ENCODE results near the gene MRAP2. TPM values are rescaled to one million over a fixed set of nuclear protein-coding genes. Genes with fewer than 3 reads are reported as not detected.
"Not testable (repeated sequence)": the region's sequence is repeated elsewhere in the genome, so short reads cannot be mapped to it uniquely, and the experiment has no call there.

Gene MRAP2
- total RNA-seq, 4 donors from 2014 or later = 0.33 to 1.5 (median 0.50) TPM; not detected in 1

DNA sequence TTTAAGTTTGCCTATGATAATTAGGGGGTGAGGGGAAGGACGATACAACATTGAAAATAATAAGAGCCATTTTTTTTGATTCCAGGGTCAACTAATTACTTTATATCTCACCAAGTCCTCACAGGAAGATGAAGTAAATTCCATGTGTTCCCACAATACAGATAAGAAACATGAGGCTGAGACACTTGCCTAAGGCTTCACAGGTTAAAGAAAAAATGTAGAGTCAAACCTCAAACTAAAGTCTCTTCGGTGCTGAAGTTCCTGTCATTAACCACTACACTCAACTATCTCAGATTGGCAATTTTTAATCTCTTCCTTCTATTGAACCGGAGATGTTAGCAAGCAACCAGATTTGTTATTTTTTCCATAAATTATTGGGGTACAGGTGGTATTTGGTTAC lies 33.0 kb downstream of the MRAP2 start:
- H3K36me3 ChIP-seq = no peaks in the 10 kb centered on the region
- no peaks in the 10 kb centered on the region for H3K9me3 ChIP-seq
- no peaks in the 10 kb centered on the region for H3K27me3 ChIP-seq
- 89 to 92% methylated on average over 3 of the region's 3 CpGs for WGBS, 2 donors
- intact Hi-C loops (cut with DNase I) = no loop called here
- TF ChIP-seq POLR2A (IDR thresholded peaks at IDR 0.05) = no peak
- TF ChIP-seq, protein P1, sequence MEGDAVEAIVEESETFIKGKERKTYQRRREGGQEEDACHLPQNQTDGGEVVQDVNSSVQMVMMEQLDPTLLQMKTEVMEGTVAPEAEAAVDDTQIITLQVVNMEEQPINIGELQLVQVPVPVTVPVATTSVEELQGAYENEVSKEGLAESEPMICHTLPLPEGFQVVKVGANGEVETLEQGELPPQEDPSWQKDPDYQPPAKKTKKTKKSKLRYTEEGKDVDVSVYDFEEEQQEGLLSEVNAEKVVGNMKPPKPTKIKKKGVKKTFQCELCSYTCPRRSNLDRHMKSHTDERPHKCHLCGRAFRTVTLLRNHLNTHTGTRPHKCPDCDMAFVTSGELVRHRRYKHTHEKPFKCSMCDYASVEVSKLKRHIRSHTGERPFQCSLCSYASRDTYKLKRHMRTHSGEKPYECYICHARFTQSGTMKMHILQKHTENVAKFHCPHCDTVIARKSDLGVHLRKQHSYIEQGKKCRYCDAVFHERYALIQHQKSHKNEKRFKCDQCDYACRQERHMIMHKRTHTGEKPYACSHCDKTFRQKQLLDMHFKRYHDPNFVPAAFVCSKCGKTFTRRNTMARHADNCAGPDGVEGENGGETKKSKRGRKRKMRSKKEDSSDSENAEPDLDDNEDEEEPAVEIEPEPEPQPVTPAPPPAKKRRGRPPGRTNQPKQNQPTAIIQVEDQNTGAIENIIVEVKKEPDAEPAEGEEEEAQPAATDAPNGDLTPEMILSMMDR (IDR thresholded peaks at IDR 0.05) = no peak
- H3K4me3 ChIP-seq (replicated peaks in 1 of 3) = no peak overlapping the region
- no peak overlapping the region for H3K27ac ChIP-seq
- no peak for DNase-seq
- H3K4me1 ChIP-seq = no peaks in the 10 kb centered on the region

- intact Hi-C loops (cut with DNase I); H3K27me3 ChIP-seq; DNase-seq; H3K9me3 ChIP-seq; H3K4me1 ChIP-seq; H3K27ac ChIP-seq; H3K4me3 ChIP-seq (replicated peaks in 1 of 3); H3K36me3 ChIP-seq: not testable (repeated sequence)
- WGBS, 2 donors = 92 to 93% methylated on average over 5 of the region's 5 CpGs
These were observed 35.3 kb downstream of the MRAP2 start for GRCh38 chr6:84068873-84069272.

DNA sequence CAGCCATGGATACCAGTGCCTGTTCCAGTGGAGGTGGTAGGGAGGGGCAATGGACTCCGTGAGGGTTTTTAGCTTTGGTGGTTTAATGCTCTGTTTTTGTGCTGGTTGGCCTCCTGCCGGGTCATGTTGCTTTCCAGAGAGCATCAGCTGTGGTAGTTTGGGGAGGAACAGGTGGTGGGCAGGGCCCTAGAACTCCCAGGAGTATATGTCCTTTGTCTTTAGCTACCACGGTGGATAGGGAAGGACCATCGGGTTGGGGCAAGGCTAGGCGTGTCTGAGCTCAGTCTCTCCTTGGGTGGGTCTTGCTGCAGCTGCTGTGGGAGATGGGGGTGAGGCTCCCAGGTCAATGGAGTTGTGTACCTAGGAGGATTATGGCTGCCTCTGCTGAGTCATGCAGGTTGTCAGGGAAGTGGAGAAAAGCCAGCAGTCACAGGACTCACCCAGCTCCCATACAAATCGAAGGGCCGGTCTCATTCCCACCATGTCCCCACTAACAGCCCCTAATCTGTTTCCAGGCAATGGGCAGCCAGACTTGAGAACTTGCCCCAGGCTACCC lies 38.9 kb downstream of the MRAP2 start:
- Histone ChIP-seq H3K27ac (no peak overlapping the region), H3K36me3 (no peaks in the 10 kb centered on the region), H3K4me3 (replicated peaks in 1 of 3) (no peak overlapping the region), H3K4me1 (no peaks in the 10 kb centered on the region), H3K9me3 (no peaks in the 10 kb centered on the region), H3K27me3 (no peaks in the 10 kb centered on the region)
- TF ChIP-seq, protein P1 (IDR thresholded peaks at IDR 0.05) = no peak
- no peak for TF ChIP-seq POLR2A (IDR thresholded peaks at IDR 0.05)
- WGBS, 2 donors = 88 to 95% methylated on average over 6 to 7 of the region's 7 CpGs
- DNase-seq = no peak
- intact Hi-C loops (cut with DNase I) = no loop called here

DNA sequence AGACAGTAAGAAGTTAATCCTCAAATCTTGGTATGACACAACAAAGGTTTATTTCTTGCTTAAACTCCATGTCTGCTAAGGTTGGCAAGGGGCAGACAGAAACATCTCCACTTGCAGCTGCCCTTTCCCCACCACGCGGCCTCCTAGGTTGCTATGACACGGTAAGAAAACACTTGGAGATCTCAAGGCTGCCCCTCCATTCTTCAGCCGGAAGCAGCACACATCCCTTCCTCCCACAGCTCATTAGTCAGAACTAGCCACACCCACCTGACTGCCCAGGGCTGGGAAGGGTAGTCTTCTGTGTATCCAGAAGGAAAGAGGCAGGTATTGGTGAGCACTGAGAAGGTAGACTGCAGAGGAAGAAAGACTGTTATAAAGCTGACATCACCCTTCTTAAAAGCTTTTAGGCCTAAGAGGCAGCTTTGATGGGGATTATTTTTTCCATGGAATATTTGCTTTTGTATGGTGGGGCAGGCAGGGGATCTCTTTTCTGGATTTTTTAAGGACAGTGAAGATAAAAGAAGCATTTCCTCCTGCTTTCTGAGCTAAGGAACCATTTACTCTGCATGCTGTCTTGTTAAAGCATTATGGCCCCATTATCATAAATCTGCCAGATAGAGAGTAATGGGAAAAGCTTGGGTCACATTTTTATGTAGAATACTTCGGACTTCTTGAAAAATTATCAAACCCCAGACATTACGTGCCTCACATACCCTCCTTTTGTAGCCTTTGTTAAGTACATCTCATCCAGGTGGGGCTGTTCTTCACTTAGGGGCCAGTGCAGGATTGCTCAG lies 41.6 kb downstream of the MRAP2 start:
- Histone ChIP-seq H3K36me3 (no peaks in the 10 kb centered on the region), H3K4me1 (no peaks in the 10 kb centered on the region), H3K27me3 (no peaks in the 10 kb centered on the region), H3K9me3 (no peaks in the 10 kb centered on the region), H3K4me3 (replicated peaks in 1 of 3) (no peak overlapping the region), H3K27ac (no peak overlapping the region)
- WGBS, 2 donors = 51 to 57% methylated on average over 6 of the region's 6 CpGs
- TF ChIP-seq POLR2A (IDR thresholded peaks at IDR 0.05) = no peak
- intact Hi-C loops (cut with DNase I) = no loop called here
- no peak for DNase-seq

- H3K27me3 ChIP-seq = no peaks in the 10 kb centered on the region
- no peaks in the 10 kb centered on the region for H3K4me1 ChIP-seq
- DNase-seq = no peak
- WGBS, 2 donors = 77 to 81% methylated on average over 2 of the region's 2 CpGs
- intact Hi-C loops (cut with DNase I) = no loop called here
- TF ChIP-seq POLR2A (IDR thresholded peaks at IDR 0.05) = no peak
- TF ChIP-seq, protein P1 (IDR thresholded peaks at IDR 0.05) = no peak
- H3K36me3 ChIP-seq = no peaks in the 10 kb centered on the region
- no peak overlapping the region for H3K4me3 ChIP-seq (replicated peaks in 1 of 3)
- no peaks in the 10 kb centered on the region for H3K9me3 ChIP-seq
- no peak overlapping the region for H3K27ac ChIP-seq
These were observed 44.1 kb downstream of the MRAP2 start for GRCh38 chr6:84077645-84078044.

GRCh38 chr6:84078335-84078734 lies 44.8 kb downstream of the MRAP2 start:
- no peak for DNase-seq
- Histone ChIP-seq H3K27me3 (no peaks in the 10 kb centered on the region), H3K4me3 (replicated peaks in 1 of 3) (no peak overlapping the region), H3K36me3 (no peaks in the 10 kb centered on the region), H3K27ac (no peak overlapping the region), H3K4me1 (no peaks in the 10 kb centered on the region), H3K9me3 (no peaks in the 10 kb centered on the region)
- WGBS, 2 donors = 29 to 62% methylated on average over 1 of the region's 1 CpG
- no peak for TF ChIP-seq POLR2A (IDR thresholded peaks at IDR 0.05)
- TF ChIP-seq, protein P1 (IDR thresholded peaks at IDR 0.05) = no peak
- intact Hi-C loops (cut with DNase I) = no loop called here
